Erythroblast (primary cell): Measurements from ENCODE around the gene REX1BD.

ENCODE experiments used
- GATA1 ChIP-seq: IDR thresholded peaks from 2 replicates; pipeline ENCODE4 v1.6.1; 2011; ENCODE audit warnings: low read depth, mild to moderate bottlenecking, control low read depth, low read length, moderate library complexity
- POLR2A ChIP-seq: IDR thresholded peaks from 2 replicates; pipeline ENCODE4 v1.6.1; 2011; ENCODE audit warnings: mild to moderate bottlenecking, low read length

GRCh38 chr19:18608102-18608804, 19.7 kb downstream of the REX1BD start:
- TF ChIP-seq POLR2A (no peak), GATA1 (no peak)
